Dendritic cell treated with granulocyte-macrophage colony-stimulating factor and Interleukin-4, amounts not matched to agents 40 ng/mL and 50 ng/mL, for 4 days (primary cell): ENCODE measurements around the gene STRBP.

ENCODE experiments used
- H3K27ac Mint-ChIP-seq: one replicate; pipeline ENCODE4 v1.8.0; 2022; ENCODE audit warnings: mild to moderate bottlenecking, mixed read lengths
- H3K27me3 Mint-ChIP-seq: one replicate; pipeline ENCODE4 v1.8.0; 2022; ENCODE audit warnings: mild to moderate bottlenecking, mixed read lengths
- H3K36me3 Mint-ChIP-seq: one replicate; pipeline ENCODE4 v1.8.0; 2022; ENCODE audit warnings: low read depth, mixed read lengths
- H3K4me1 Mint-ChIP-seq: one replicate; pipeline ENCODE4 v1.8.0; 2022; ENCODE audit warnings: low read depth, mixed read lengths
- H3K4me3 Mint-ChIP-seq: one replicate; pipeline ENCODE4 v1.8.0; 2022; ENCODE audit warnings: mild to moderate bottlenecking, moderate library complexity, mixed read lengths
- H3K9me3 Mint-ChIP-seq: one replicate; pipeline ENCODE4 v1.8.0; 2022; ENCODE audit warnings: mixed read lengths
- intact Hi-C: fragments of 100-400 bp; cut with micrococcal nuclease; formaldehyde crosslinking; loops from one replicate; pipeline ENCODE4 v1.15.0; 2022

The STRBP gene

GRCh38 chr9:123112015-123112975, 156.1 kb downstream of the STRBP start:
- intact Hi-C loops: no loop called here
- no peaks in the 10 kb centered on the region for H3K9me3 Mint-ChIP-seq
- H3K27me3 Mint-ChIP-seq: no peaks in the 10 kb centered on the region
- no peaks in the 10 kb centered on the region for H3K4me1 Mint-ChIP-seq
- no peak overlapping the region for H3K4me3 Mint-ChIP-seq
- no peak overlapping the region for H3K27ac Mint-ChIP-seq
- peaks cover 32% of the 10 kb centered on the region for H3K36me3 Mint-ChIP-seq

GRCh38 chr9:123111427-123112014, 156.9 kb downstream of the STRBP start:
- Mint-ChIP-seq H3K36me3 (peaks cover 40% of the 10 kb centered on the region), H3K9me3 (no peaks in the 10 kb centered on the region), H3K4me3 (no peak overlapping the region), H3K27ac (no peak overlapping the region), H3K27me3 (no peaks in the 10 kb centered on the region), H3K4me1 (no peaks in the 10 kb centered on the region)
- intact Hi-C loops: no loop called here

GRCh38 chr9:123109540-123110279, 158.7 kb downstream of the STRBP start:
- Mint-ChIP-seq H3K9me3 (no peaks in the 10 kb centered on the region), H3K4me1 (no peaks in the 10 kb centered on the region), H3K36me3 (peaks cover 58% of the 10 kb centered on the region), H3K27ac (no peak overlapping the region), H3K27me3 (no peaks in the 10 kb centered on the region), H3K4me3 (no peak overlapping the region)
- intact Hi-C loops: no loop called here

GRCh38 chr9:123108976-123109375, 159.4 kb downstream of the STRBP start:
- no peaks in the 10 kb centered on the region for H3K27me3 Mint-ChIP-seq
- intact Hi-C loops: no loop called here
- H3K27ac Mint-ChIP-seq: no peak overlapping the region

GRCh38 chr9:123107639-123108285, 160.6 kb downstream of the STRBP start:
- intact Hi-C loops: no loop called here
- Mint-ChIP-seq H3K27ac (no peak overlapping the region), H3K4me1 (no peaks in the 10 kb centered on the region), H3K36me3 (peaks cover 77% of the 10 kb centered on the region), H3K9me3 (no peaks in the 10 kb centered on the region), H3K27me3 (no peaks in the 10 kb centered on the region), H3K4me3 (no peak overlapping the region)

More at GRCh38 chr9:123108976-123109375, 159.4 kb downstream of the STRBP start:
- no peaks in the 10 kb centered on the region for H3K4me1 Mint-ChIP-seq
- peaks cover 65% of the 10 kb centered on the region for H3K36me3 Mint-ChIP-seq
- H3K9me3 Mint-ChIP-seq: no peaks in the 10 kb centered on the region
- H3K4me3 Mint-ChIP-seq: no peak overlapping the region

GRCh38 chr9:123105490-123105889, 162.9 kb downstream of the STRBP start:
- Mint-ChIP-seq H3K4me1 (no peaks in the 10 kb centered on the region), H3K9me3 (no peaks in the 10 kb centered on the region), H3K36me3 (peaks cover 95% of the 10 kb centered on the region), H3K27me3 (no peaks in the 10 kb centered on the region), H3K4me3 (no peak overlapping the region), H3K27ac (no peak overlapping the region)
- intact Hi-C loops: no loop called here

- Mint-ChIP-seq H3K27ac (no peak overlapping the region), H3K9me3 (no peaks in the 10 kb centered on the region), H3K4me3 (no peak overlapping the region), H3K27me3 (no peaks in the 10 kb centered on the region), H3K4me1 (no peaks in the 10 kb centered on the region), H3K36me3 (peaks cover 97% of the 10 kb centered on the region)
- intact Hi-C loops: no loop called here
Measured at GRCh38 chr9:123104807-123105206, 163.6 kb downstream of the STRBP start.

GRCh38 chr9:123102375-123103113, 165.8 kb downstream of the STRBP start:
- peaks cover 99% of the 10 kb centered on the region for H3K36me3 Mint-ChIP-seq
- H3K27me3 Mint-ChIP-seq: no peaks in the 10 kb centered on the region
- H3K27ac Mint-ChIP-seq: no peak overlapping the region
- no peak overlapping the region for H3K4me3 Mint-ChIP-seq
- no peaks in the 10 kb centered on the region for H3K9me3 Mint-ChIP-seq
- intact Hi-C loops: no loop called here
- H3K4me1 Mint-ChIP-seq: no peaks in the 10 kb centered on the region

GRCh38 chr9:123099548-123099947, 168.8 kb downstream of the STRBP start:
- Mint-ChIP-seq H3K9me3 (no peaks in the 10 kb centered on the region), H3K27me3 (no peaks in the 10 kb centered on the region), H3K27ac (no peak overlapping the region), H3K36me3 (peaks cover 99% of the 10 kb centered on the region), H3K4me1 (no peaks in the 10 kb centered on the region), H3K4me3 (no peak overlapping the region)
- intact Hi-C loops: no loop called here

- Mint-ChIP-seq H3K4me1 (no peaks in the 10 kb centered on the region), H3K36me3 (peaks cover 99% of the 10 kb centered on the region), H3K27me3 (no peaks in the 10 kb centered on the region), H3K27ac (no peak overlapping the region), H3K9me3 (no peaks in the 10 kb centered on the region), H3K4me3 (no peak overlapping the region)
- intact Hi-C loops: no loop called here
Measured at GRCh38 chr9:123099042-123099441, 169.3 kb downstream of the STRBP start.

GRCh38 chr9:123098096-123098459, 170.3 kb downstream of the STRBP start:
- no peak overlapping the region for H3K4me3 Mint-ChIP-seq
- no peak overlapping the region for H3K27ac Mint-ChIP-seq
- H3K27me3 Mint-ChIP-seq: no peaks in the 10 kb centered on the region
- H3K9me3 Mint-ChIP-seq: no peaks in the 10 kb centered on the region
- H3K4me1 Mint-ChIP-seq: no peaks in the 10 kb centered on the region
- intact Hi-C loops: no loop called here
- peaks cover 99% of the 10 kb centered on the region for H3K36me3 Mint-ChIP-seq

GRCh38 chr9:123097430-123098095, 170.8 kb downstream of the STRBP start:
- Mint-ChIP-seq H3K36me3 (peaks cover 99% of the 10 kb centered on the region), H3K27ac (no peak overlapping the region), H3K4me3 (no peak overlapping the region), H3K4me1 (no peaks in the 10 kb centered on the region), H3K27me3 (no peaks in the 10 kb centered on the region), H3K9me3 (no peaks in the 10 kb centered on the region)
- intact Hi-C loops: no loop called here

GRCh38 chr9:123096987-123097386, 171.4 kb downstream of the STRBP start:
- Mint-ChIP-seq H3K9me3 (no peaks in the 10 kb centered on the region), H3K4me1 (no peaks in the 10 kb centered on the region), H3K4me3 (no peak overlapping the region), H3K27me3 (no peaks in the 10 kb centered on the region), H3K27ac (no peak overlapping the region), H3K36me3 (peaks cover 99% of the 10 kb centered on the region)
- intact Hi-C loops: no loop called here
